Thyroid gland (tissue), 4 donors: ENCODE data around the gene BTN2A1. TPM values are rescaled to one million over a fixed set of nuclear protein-coding genes. Genes with fewer than 3 reads are reported as not detected.
"Not testable (repeated sequence)": the region's sequence is repeated elsewhere in the genome, so short reads cannot be mapped to it uniquely, and the experiment has no call there.

Experiments
- DNase-seq, 2 donors: peaks; one replicate each; pipeline ENCODE4 v3.0.0-alpha.2; 2019
- H3K27ac ChIP-seq, 3 donors: fragments of 200-600 bp; sonication (generic); 1 replicate in 2 of 3; 2 replicates in 1 of 3; pipeline ENCODE4 v1.5.1; 2016 to 2019; ENCODE audit warnings: mild to moderate bottlenecking in 1 of 3, moderate library complexity in 1 of 3
- H3K27me3 ChIP-seq: fragments of 200-600 bp; sonication (generic); one replicate; pipeline ENCODE4 v1.5.1; 2019
- H3K36me3 ChIP-seq, 2 donors: fragments of 200-600 bp; sonication (generic); one replicate each; pipeline ENCODE4 v1.5.1; 2016 to 2019
- H3K4me1 ChIP-seq, 2 donors: fragments of 200-600 bp; sonication (generic); one replicate each; pipeline ENCODE4 v1.5.1; 2017 to 2019
- H3K4me3 ChIP-seq, 3 donors: fragments of 200-600 bp; sonication (generic); replicated peaks in 1 of 3; 1 replicate in 2 of 3; 2 replicates in 1 of 3; pipeline ENCODE4 v1.5.1; 2016; ENCODE audit warnings: mild to moderate bottlenecking in 1 of 3
- H3K9me3 ChIP-seq: fragments of 200-600 bp; sonication (generic); one replicate; pipeline ENCODE4 v1.5.1; 2017
- POLR2A ChIP-seq, 2 donors: fragments of 450-650 bp; IDR thresholded peaks; one replicate each; pipeline ENCODE4 v1.6.1; 2017; ENCODE audit warnings: antibody characterized with exemption in 2 of 2, mild to moderate bottlenecking in 2 of 2, moderate library complexity in 1 of 2
- WGBS, 2 donors: methylation state at CpG; one replicate each; pipeline ENCODE4 v1.1.5; 2017; 5-methylcytosine and 5-hydroxymethylcytosine counted together
- intact Hi-C: fragments of 100-400 bp; cut with DNase I; formaldehyde crosslinking; loops from one replicate; pipeline ENCODE4 v1.15.1; 2023
- small RNA-seq: library from RNA; depleted of rRNA; stranded (forward); fragments of <200 nt; gene quantifications from one replicate; pipeline ENCODE3, GENCODE V24; 2016
- total RNA-seq, 4 donors: library from RNA; depleted of rRNA; stranded (reverse); fragments of >200 nt; gene quantifications; one replicate each; pipeline ENCODE4 v1.2.3, GENCODE V29; 2016
- TF ChIP-seq, protein P1 (sequence below), 6 experiments: fragments of 200-600 bp in 3 of 6; fragments of 450-650 bp in 3 of 6; sonication (generic) in 3 of 6; IDR thresholded peaks; one replicate each; pipeline ENCODE4 v1.5.1; 2016 to 2019; ENCODE audit warnings: antibody characterized with exemption in 6 of 6, mild to moderate bottlenecking in 2 of 6, inconsistent platforms in 1 of 6, moderate library complexity in 1 of 6

BTN2A1 gene
- total RNA-seq, 4 donors from 2014 or later = 9.9 to 12.3 (median 11.6) TPM

DNA sequence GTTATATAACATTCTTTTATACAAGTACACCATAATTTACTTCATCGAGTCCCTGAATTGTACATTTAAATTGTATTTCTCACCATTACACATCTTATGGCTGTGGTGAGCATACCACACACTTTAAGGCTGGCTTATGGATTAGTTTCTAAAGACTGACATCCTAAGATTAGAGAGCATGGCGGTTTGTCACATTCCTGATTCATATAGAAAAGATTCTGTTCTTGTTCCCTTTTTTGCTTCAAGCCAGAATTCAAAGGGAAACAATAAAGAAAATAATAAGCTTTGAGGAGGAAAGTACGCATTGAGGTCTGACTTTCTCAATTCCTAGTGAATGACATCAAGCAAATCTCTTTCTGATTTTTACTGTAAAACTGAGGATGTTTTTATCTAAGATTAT is 44.9 kb downstream of the BTN2A1 start:
- Histone ChIP-seq H3K36me3 (no peaks in the 10 kb centered on the region), H3K27ac (no peak overlapping the region), H3K4me3 (no peak overlapping the region), H3K9me3 (no peaks in the 10 kb centered on the region), H3K27me3 (no peaks in the 10 kb centered on the region), H3K4me1 (peaks cover 3 to 10% of the 10 kb centered on the region in 2 donors)
- TF ChIP-seq, protein P1, sequence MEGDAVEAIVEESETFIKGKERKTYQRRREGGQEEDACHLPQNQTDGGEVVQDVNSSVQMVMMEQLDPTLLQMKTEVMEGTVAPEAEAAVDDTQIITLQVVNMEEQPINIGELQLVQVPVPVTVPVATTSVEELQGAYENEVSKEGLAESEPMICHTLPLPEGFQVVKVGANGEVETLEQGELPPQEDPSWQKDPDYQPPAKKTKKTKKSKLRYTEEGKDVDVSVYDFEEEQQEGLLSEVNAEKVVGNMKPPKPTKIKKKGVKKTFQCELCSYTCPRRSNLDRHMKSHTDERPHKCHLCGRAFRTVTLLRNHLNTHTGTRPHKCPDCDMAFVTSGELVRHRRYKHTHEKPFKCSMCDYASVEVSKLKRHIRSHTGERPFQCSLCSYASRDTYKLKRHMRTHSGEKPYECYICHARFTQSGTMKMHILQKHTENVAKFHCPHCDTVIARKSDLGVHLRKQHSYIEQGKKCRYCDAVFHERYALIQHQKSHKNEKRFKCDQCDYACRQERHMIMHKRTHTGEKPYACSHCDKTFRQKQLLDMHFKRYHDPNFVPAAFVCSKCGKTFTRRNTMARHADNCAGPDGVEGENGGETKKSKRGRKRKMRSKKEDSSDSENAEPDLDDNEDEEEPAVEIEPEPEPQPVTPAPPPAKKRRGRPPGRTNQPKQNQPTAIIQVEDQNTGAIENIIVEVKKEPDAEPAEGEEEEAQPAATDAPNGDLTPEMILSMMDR (IDR thresholded peaks at IDR 0.05) = no peak
- TF ChIP-seq POLR2A (IDR thresholded peaks at IDR 0.05) = no peak
- intact Hi-C loops = no loop called here
- no peak for DNase-seq
- WGBS, 2 donors = 93 to 95% methylated on average over 3 of the region's 3 CpGs

DNA sequence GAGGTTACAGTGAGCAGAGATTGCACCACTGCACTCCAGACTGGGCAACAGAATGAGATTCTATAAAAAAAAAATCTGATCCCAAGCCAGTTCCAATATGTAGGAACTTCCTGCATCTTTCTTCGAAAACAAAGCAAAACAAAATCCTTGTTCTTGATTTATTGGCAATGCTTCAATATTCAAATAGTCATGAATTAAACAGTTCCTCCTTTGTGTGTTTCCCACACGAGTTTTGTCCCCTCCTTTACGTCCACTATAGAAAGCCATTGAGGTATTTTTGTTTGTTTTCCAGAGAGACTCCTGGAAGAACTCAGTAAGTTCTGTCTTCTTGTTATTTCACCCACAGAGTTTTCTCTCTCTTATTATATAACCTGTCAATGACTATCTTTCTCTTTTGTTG is 49.9 kb downstream of the BTN2A1 start:
- WGBS, 2 donors = 70 to 76% methylated on average over 3 of the region's 3 CpGs
- Histone ChIP-seq H3K27me3 (no peaks in the 10 kb centered on the region), H3K9me3 (no peaks in the 10 kb centered on the region), H3K27ac (no peak overlapping the region), H3K36me3 (no peaks in the 10 kb centered on the region), H3K4me1 (no peaks in the 10 kb centered on the region), H3K4me3 (no peak overlapping the region)
- intact Hi-C loops = no loop called here
- DNase-seq = no peak
- TF ChIP-seq, protein P1 (IDR thresholded peaks at IDR 0.05) = no peak
- no peak for TF ChIP-seq POLR2A (IDR thresholded peaks at IDR 0.05)

DNA sequence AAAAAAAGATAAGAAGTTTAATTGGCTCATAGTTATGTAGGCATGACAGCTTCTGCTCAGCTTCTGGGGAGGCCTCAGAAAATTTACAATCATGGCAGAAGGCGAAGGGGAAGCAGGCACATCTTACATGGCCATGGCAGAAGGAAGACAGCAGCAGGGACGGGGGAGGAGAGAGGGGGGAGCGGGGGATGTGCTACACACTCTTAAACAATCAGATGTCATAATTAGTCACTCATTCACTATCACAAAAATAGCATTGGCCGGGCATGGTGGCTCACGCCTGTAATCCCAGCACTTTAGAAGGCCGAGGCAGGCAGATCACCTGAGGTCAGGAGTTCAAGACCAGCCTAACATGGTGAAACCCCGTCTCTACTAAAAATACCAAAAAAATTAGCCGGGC is 53.3 kb downstream of the BTN2A1 start:
- intact Hi-C loops, DNase-seq, H3K9me3 ChIP-seq, H3K36me3 ChIP-seq, H3K27me3 ChIP-seq, H3K27ac ChIP-seq, H3K4me3 ChIP-seq, H3K4me1 ChIP-seq: not testable (repeated sequence)
- WGBS, 2 donors = 87 to 92% methylated on average over 8 of the region's 8 CpGs

DNA sequence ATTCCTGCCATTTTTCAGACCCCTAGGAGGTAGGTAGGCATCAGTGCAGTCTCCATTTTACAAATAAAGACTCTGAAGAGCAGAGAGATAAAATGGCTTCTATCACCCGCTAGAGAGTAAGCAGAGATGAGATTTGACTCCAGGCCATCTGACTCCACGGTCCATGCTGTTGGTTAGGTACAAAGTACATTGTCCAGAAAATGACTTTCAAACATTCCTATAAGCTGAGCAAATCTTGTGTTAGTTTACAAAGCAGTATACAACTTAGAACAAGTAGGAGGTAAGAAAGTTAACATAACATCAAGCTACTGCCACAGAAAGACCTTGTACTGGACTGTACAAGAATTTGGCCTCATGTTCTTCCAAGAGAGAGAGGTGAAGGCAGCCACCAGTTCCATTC is 57.2 kb downstream of the BTN2A1 start:
- WGBS, 2 donors = 88 to 96% methylated on average over 2 of the region's 2 CpGs
- no peak overlapping the region for H3K27ac ChIP-seq
- no peaks in the 10 kb centered on the region for H3K36me3 ChIP-seq
- intact Hi-C loops = no loop called here
- no peaks in the 10 kb centered on the region for H3K4me1 ChIP-seq
- no peaks in the 10 kb centered on the region for H3K9me3 ChIP-seq
- no peak for TF ChIP-seq POLR2A (IDR thresholded peaks at IDR 0.05)
- TF ChIP-seq, protein P1 (IDR thresholded peaks at IDR 0.05) = no peak
- DNase-seq = no peak
- no peaks in the 10 kb centered on the region for H3K27me3 ChIP-seq
- no peak overlapping the region for H3K4me3 ChIP-seq

DNA sequence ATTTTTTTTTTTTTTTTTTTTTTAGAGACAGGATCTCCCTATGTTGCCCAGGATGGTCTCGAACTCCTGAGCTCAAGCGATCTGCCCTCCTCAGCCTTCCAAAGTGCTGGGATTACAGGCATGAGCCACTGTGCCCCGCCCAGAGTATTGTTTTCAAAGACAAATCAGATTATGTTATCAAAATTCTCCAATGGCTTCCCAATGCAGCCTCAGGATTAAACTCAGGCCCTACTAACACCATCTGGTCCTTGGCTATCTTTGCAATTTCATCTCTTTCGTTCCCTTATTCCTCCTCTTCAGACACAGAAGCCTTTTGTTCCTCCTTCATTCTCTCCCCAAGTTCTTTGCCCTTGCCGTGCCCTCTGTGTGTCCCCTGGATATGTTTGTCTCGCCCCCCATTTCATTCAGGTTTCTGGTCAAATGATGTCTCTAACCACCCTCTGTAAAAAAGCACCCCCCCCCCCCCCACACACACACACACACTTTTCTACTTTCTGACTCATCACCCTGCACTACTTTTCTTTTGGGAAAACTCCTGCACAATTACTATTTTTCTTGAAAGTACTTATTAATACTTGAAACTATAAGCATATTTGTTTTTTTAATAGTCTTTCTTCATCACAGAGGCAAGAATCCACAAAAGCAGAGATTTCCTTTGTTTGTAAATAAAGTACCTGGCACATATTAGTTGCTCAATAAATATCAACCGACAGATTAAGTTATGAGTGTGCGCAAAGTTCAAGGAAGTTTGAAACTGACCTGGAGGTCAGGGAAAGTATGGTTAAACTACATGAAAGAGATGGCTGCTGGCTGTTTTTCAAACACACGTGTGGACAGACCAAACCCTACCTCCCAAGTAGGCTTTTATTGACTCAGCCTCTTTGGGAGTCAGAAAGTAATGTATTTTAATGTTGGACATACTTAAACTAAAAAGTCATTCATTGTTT is 59.0 kb downstream of the BTN2A1 start:
- 88% methylated on average over 9 of the region's 9 CpGs for WGBS, 2 donors
- no peaks in the 10 kb centered on the region for H3K27me3 ChIP-seq
- peaks cover 0 to 3% of the 10 kb centered on the region in 2 donors for H3K4me1 ChIP-seq

More for the DNA sequence above, 59.0 kb downstream of the BTN2A1 start:
- intact Hi-C loops = no loop called here
- Histone ChIP-seq H3K36me3 (no peaks in the 10 kb centered on the region), H3K9me3 (no peaks in the 10 kb centered on the region), H3K4me3 (no peak overlapping the region), H3K27ac (no peak overlapping the region)
- TF ChIP-seq, protein P1 (IDR thresholded peaks at IDR 0.05) = no peak
- TF ChIP-seq POLR2A (IDR thresholded peaks at IDR 0.05) = no peak
- DNase-seq = no peak

Small RNAs within 50 kb of the gene (small RNA-seq; reads per million reads assigned to genes)
- gene RNU6-502P = not detected

Other genes with a start within 250 kb of the BTN2A1 start
- gene BTN3A2, start 92.8 kb upstream of the BTN2A1 start, total RNA-seq = 10 to 100 TPM in 3 of 4 donors, 1 to 10 TPM in 1; 9.7 to 25.0 (median 15.0) TPM
- gene BTN2A2, start 74.8 kb upstream of the BTN2A1 start, total RNA-seq = 1 to 10 TPM; 8.1 to 9.3 (median 8.3) TPM
- 10 to 100 TPM in 2 of 4 donors, 1 to 10 TPM in 2; 8.8 to 18.3 (median 12.9) TPM for gene BTN3A1, start 55.7 kb upstream of the BTN2A1 start, total RNA-seq
- gene BTN3A3, start 17.5 kb upstream of the BTN2A1 start, total RNA-seq = 10 to 100 TPM in 3 of 4 donors, 1 to 10 TPM in 1; 7.5 to 19.1 (median 13.9) TPM
- not detected for gene BTN1A1, start 42.3 kb downstream of the BTN2A1 start, total RNA-seq
- 10 to 100 TPM; 54.6 to 68.4 (median 63.8) TPM for gene HMGN4, start 80.4 kb downstream of the BTN2A1 start, total RNA-seq
- gene ABT1, start 139.0 kb downstream of the BTN2A1 start, total RNA-seq = 10 to 100 TPM; 11.9 to 17.6 (median 15.0) TPM
- gene ZNF322, start 201.8 kb downstream of the BTN2A1 start, total RNA-seq = 10 to 100 TPM; 19.3 to 40.4 (median 22.1) TPM